ENCODE results near the gene HOXB4.

HOXB4 gene

DNA sequence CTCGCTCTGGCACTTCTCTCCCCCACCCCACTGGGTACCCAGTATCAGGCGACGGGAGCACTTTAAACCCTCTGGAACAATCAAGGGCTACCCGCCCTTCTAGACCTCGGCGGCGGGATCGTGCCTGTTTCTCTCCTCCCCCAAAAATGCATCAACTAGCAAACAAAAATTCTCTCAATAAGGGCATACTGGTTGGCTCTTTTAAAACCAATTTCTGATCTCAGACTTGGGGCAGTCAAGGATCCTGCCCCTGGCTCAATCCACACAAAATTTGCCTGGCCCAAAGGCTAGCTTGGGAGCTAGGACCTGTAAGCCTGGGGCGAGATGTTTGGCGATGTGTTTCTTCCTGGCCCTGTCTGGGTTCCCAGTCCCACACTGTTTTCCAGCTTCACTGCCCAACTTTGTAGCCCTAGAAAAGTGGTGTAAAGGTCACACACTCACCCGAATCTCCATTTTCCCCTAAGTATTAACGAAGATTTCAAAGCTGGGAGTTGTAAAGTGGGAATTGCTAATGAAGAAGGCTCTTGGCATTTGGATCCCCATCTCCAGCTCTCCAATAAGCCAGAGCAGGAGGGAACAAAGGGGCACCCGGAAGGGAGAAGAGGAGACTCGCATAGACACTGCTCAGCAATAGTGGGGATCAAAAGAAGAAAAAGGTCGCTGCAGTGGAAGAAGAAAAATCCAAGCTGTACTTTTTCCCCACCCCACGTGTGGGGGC, 18.9 kb downstream of the HOXB4 start:
- DNase-seq (ENCODE audit: low spot score), result no peak

DNA sequence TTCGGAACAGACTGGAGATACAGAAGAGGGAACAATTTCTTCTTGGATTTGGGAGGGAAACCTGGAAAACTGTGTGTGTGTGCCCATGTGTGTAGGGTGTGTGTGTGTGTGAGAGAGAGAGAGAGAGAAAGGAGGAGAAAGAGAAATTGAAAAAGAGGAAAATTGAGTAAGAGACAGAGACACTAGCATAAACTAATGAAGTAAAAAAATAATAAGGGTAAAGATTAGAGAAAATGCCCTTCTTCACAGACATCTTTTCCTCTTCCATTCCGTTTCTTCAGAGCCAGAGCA, 19.4 kb downstream of the HOXB4 start:
- DNase-seq (ENCODE audit: low spot score), result no peak

DNA sequence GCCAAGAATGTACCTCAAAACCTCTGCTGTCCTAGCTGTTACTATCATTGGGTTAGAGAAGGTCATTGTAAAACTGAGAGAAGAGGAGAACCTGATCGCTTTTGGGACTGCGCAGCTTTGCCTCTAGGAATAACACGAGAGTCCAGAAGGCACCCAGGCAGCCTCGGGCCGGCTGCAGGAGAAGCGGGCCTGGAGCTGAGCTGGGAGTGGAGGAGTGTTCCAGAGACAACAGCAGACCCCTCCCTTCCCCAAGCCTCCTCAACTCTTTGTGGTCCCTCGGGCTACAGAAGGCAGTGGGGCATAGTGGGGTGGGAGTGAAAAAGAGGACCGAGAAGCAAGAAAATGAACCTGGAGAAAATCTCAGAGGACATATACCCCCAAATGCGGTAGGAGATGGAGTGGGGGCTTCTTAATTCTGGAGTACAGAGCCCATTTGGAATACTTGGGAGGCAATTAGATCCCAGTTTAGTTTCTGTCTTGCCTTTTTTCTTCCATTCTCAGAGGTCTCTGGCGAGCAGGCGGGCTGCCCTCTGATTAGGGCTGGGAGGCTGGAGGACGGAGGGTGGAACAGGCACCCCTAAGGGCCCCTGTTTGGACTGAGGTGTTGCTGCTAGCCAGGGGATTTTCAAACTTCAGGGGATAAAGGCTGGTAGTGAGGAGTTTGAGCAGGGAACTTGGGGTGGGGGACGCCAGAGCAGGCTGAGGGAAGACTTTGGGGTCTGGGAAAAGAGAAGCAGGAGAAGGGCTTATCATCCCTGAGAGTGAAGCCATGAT, 19.9 kb downstream of the HOXB4 start:
- DNase-seq (ENCODE audit: low spot score), result no peak

DNA sequence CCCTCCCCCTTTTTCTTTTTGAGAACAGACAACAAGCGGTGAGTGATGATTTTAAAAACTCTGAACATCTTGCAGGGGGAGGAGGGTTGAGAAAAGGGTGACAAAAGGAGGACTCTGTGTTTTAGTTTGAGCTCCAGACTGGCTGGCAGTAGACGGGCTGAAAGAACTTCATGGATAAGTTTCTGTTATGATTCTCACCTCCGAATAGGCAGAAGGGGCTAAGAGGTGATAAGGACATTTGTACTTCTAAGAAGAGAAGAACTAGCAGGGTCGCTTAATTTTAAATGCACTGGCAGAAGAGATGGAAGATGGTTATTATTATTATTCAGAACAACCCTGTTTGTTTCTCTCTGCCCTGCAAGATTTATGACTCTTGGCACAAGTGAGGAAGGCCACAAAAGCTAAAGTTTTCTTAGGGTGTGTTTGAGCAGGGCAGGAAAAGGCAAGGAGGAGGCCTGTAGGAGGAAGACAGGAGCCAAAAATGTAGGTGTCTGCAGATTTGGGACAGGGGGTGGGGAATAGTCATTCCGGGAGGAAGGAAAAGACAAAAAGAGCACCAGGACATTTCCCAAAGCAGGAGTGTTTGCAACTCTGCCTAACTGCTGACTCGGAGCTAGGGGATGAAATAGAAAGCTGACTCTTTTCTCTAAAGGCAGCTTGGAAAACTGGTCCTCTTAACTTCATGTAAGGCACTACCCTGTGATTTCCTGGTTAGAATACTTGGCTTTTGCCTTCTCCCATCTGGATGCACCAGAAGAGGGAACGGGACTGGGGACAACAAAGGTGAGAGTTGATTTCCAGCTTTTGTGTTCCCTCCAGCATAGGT, 21.4 kb downstream of the HOXB4 start:
- DNase-seq (ENCODE audit: low spot score), result no peak

DNA sequence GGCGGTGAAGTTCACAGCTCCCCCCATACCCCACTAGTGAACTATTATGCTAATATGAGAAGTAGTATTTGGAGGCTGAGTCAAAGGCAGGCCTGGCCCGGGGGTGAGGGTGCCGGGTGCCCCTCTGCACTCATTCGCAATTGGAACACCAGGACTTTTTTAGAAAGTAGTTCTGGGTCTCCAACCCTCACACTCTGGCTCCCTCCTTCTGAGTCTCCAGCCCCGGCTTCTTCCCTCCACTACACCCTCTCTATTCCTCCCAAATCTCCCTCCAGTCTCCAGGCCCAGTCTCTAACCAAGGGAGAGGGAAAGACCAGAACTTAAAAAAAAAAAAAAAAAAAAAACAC, 21.9 kb downstream of the HOXB4 start:
- no peak for DNase-seq (ENCODE audit: low spot score)

DNA sequence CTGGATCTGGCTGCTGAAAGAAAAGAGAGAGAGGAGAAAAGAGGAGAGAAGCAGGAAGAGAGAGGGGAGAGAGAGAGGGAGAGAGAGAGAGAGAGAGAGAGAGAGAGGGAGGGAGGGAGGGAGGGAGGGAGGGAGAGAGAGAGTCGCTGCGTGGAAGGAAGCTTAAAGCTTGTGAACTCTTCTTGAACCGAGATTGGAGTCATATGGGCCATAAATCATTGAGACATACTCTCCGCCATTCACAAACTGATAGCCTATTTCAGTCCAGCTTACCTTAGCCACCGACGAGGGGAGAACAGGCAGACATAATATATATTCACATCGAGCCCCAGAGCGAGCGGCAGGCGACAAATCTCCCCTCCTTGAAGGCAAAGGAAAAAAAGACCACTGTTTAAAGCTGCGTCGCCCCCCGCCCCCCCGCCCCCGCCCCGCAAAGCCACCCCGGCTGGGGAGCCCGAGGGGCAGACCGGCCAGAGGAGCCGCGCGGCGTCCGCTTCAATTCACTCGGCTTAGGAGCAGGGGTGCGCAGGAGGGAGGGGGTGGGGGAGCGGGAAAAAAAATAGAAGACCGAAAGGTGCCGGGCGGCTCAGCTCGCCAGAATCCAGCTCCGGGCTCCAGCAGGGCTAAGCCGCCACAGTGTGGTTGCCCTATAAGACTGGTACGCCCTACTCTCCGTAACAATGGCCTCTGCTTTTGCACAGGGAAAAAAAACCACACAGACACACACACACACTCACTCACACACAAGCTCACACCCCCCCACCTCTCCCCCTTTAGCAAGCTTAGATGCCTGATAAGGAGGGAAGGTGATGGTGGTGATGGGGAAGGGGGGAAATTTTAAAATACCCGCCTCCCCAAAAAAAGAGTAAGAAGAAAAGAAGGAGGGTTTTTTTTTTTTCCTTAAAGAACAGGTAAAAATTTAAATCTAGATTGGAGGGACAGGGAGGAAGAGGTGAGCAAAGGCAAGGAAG, 22.6 kb downstream of the HOXB4 start:
- DNase-seq (ENCODE audit: low spot score), result peak; percentile 69

DNA sequence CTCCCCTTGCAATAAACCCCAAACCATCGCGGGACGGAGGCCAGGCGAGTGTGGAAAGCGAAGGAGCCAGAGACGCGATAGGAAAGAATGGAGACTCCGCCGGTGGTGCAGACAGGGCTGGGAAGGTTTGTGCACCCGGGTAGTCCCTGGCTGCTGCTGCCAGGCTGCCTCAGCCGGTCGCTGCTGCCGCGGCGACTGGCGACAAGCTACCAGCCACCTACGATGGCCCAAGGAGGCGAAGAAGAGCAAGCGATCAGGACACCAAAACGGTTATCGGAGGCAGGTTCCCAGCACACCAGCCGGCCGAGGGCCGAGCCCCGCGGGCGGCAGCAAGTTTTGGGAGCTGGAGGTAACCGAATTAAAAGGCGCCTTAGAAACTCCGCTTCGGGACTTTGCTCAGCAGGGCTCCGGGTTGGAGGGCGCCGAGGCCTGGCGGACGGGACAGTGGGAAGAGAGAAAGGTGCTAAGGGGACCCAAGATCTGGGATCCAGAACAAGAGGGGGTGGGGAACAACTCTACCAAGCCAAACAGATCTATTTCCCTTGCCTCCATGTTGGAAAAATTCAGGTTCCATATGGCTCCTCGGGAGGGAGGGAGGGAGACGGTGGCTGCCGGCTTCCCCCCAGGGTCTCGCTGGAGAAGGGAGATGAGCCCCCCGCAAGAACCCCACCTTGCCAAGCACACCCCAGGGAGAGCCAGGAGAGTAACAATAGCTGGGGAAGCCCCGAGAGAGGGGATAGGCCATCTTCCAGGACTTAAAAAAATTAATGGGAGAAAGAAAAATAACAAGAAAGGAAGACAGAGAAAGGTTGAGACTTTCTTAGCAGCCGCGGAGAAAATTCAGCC, 23.5 kb downstream of the HOXB4 start:
- DNase-seq (ENCODE audit: low spot score), result no peak

DNA sequence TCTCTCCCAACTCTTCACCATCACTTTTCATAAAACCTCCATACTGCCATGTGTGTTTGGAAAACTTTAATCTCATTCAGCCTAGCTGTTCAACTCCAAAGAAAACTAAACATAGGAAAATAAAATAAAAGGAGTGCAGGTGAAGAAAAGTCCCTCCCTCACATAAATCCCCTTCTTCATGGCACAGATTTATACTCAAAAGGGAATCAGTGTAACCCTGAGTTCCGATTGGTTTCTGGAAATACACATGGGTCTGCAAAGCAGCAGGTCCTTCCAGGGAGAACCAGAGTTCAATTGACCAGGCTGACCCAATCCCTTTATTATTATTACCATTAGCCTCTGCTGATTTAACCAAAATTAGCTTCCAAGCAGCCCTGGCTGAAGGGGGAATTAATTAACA, 24.3 kb downstream of the HOXB4 start:
- no peak for DNase-seq (ENCODE audit: low spot score)

DNA sequence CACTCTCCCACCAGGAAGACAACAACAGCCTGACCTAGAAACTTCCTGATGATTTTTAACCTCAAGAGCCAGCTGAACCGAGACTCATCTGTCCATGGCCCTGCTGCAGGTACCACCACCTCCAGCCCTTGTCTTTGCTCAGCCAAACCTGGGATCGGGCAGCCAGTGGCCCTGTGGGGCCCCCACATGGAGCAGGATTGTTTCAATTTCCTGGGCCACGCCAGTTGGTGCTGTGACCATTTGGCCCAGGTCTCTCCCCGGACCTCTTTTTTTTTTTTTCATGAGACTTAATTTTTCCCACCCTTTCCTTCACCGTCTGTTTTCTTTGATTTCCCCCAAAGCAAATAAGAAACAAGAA, 25.0 kb downstream of the HOXB4 start:
- DNase-seq (ENCODE audit: low spot score), result no peak

DNA sequence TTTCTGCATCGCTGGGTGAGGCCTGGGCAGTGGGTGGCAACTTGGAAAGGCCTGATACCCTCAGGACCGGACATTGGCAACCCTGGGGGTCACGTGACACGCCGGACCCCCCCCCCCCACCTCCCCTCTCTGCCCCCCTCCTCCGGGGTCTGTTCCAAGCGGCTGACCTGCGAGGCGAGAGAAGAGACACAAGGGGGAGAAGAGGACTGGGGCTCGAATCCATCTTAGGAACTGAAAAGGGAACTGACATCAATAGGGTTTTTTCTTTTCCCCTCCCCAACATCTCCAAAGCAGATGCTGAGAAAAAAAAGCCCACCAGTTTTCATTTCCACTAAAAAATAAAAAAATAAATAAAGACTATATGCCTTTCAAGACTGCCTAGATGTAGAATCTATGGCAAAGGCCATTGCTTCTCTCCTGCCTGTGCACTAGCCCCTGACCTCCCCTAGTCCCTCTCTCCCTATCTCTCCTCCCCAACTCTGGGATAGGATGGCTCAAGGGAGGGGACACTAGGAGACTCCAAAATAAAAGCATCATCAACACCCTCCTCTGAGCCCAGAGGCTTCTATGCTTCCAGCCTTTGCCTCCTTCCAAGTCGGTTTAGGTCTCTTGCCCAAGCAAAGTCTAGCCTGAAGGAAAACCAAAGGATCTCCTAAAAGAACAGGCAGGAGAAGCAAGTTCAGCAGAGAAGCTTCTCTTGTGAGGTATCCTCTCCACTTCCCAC, 25.5 kb downstream of the HOXB4 start:
- no peak for DNase-seq (ENCODE audit: low spot score)

DNA sequence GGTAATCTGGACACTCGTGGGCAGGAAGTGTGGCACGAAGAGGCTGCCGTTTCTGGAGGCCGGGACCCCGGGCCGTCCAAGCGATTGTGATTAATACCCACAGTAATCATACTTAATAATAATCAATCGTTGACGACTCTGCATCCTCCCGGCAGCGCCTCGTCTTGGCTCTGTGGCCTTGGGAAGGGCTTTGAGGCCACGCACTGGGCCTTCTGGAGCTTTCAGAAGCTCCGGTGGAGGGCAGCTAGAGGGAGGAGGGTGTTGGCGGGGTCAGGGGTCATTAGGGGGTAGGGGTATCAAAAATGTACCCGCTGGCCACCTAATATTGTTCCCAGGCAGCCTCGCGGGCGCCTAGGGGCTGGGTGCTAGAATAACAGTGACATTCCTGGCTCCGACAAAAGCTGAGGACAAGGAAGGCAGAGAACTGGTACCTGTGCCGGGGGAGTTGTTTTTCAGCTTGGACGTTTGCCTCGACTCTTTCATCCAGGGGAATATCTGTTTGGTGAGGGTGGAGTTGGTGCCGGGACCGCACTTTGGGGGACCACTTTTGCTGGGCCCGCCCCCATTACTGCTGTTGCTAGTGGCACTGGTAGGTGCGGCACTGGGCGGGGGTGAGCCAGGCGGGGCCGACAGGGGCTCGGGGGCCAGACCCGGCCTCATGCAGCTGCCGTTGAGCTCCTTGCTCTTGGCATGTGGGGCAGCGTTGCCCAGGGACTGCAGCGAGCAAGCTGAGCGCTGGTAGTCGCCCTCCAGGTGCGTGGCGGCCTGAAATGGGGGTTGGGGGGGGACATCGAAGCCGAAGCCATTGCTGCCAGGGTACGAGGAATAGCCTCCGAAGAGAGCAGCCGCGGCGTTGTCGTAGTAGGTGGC, 26.3 kb downstream of the HOXB4 start:
- DNase-seq (ENCODE audit: low spot score), result no peak

DNA sequence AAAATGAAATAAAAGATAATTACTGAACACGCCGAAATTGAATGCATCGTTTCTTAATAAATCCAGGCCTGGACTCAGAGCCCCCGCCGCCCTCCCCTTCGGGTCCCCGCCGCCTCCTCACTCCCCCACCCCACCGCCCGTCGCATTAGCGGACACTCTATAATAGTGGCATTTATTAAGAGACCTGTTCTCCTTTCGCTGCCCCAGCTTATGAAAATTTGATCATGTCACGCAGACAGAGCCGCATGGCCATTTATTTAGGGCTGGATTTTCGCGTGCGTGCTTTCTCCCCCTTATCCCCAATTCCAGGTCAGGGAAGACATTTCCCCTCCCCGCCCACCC, 27.0 kb downstream of the HOXB4 start:
- no peak for DNase-seq (ENCODE audit: low spot score)

DNA sequence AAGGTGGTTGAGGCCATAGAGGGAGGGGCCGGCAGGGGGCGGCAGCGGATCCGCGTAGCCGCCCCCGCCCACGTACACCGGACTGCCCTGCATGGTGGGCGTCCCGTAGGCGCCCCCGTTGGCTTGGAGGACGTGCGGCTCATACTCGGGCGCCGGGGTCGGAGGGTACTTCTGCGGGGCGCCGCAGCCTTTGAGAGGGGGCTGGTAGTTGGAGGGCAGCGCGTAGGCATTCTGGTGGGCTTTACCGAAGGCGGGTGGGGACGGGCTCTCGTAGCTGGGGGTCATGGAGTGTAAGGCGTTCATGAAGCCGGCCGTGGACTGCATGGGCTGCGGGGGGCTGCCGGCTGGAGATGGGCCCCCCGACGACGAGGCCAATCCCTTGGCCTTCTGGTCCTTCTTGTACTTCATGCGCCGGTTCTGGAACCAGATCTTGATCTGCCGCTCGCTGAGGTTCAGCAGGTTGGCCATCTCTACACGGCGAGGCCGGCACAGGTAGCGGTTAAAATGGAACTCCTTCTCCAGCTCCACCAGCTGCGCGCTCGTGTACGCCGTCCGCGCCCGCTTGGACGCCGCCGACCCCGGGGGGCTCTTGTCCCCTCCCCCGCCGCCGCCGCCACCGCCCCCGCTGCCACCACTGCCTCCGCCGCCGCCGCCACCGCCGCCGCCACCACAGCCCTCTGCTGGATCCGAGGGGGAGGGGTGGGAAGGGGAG, 27.5 kb downstream of the HOXB4 start:
- no peak for DNase-seq (ENCODE audit: low spot score)

DNA sequence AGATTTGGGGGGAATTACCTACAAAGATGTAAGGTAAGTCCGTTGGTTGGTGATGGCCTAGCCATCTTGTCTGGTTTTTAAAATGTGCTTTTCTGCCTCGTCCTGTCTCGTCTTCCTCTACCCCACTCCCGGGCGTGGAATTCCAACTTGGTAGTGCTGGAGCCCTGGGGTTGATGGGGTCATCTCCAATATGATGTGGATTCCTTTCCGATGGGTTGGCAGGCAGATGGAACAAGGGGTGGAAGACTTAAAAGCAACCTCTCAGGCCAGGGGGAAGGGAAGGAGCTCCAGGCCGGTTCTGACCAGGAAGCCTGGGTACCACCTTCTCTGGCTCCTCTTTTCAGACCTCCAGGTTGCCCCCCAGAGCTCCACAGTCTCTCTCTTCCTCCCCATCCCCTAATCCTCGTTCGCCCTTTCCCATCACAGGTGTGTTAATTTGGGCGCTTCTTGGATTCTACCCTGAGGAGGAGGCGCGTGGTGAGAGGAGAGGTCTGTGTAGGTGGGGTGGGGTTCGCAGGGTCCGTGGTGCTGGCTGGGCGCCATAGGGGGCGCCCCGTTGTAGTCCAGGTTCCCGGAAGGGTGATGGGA, 28.1 kb downstream of the HOXB4 start:
- DNase-seq (ENCODE audit: low spot score), result no peak

DNA sequence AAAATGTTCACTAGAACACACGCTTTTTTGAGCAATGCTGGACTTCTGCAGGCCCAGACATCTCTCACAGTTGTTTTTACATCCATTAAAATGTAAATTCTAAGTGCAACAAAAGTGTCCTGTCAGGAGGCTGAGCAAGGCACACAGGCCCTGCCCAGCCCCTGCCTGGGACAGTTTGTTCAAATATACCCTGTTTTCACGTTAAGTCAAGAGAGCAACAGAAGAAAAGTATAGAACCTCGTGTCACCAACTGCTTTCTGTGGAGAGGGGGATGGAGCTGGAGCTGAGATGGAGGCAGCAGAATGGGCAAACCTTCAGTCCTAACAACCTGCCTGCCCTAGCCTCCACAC, 28.9 kb downstream of the HOXB4 start:
- DNase-seq (ENCODE audit: low spot score), result no peak

DNA sequence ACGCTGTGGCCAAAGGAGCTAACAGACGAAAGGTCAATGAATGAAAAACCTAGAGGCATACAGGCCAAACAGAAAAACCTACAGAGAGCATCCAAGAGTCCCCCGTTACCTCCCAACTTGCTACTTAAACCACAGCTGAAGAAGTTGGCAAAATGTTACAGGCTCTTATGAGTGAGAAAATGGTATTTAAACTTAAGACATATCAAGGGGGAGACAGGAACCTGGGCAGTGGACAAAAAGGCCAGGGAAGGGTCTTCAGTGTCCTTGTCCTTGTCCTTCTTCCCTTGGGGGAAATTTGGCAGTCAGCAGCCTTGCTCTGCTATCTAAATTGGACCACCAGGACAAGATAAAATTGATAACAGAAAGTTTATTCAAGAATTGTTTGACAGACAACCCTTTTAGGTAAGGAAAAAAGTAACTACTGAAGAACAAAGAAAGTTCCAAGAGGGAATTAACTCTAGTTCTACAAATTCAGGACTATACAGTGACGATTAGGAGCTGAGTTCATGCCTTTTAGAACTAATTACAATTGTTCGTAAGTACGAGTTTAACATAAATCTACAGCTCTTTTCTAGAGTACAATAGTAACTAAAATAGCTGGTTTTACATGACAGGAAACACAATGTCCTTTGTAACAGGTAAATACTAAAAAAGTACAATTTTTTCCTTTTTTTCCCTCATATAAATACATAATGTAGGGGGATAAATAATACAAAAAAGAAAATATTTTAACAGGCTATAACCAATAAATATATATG, 29.4 kb downstream of the HOXB4 start:
- DNase-seq (ENCODE audit: low spot score), result no peak

DNA sequence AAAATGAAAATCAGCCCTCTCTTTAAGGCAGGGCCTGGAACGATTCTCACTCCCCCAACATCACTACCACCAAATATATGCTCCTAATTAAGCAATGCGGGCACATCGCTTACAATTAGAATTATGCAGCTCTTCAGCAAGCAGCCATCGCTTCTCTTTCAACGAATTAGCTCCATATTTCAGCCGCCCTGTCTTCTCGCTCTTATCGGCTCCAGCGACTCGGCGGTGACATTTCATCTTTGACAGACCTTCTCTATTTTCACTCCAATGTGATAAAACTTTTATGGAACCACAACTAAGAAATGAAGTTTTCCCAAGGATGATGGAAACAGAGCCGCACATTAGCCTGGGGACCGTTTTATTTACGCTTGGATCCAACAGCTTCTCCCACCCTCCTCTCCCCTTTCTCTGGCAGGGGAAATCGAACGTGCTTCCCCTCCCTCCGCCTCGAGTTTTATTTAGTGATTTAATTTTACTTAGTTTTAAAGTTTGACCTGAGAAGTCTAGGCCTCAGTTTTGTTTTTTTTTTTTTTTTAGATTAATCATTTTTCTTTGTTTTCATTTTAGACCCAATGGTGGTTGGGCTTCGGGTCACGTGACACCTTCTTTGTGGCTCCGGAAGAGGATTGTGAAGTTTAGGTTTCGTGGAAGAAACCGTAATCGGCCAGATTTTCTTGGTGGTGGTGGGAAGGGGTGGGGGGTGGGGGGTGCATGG, 30.2 kb downstream of the HOXB4 start:
- DNase-seq (ENCODE audit: low spot score), result peak; percentile 62

All from GM03348 (cell line).